ENCODE results near the gene RFTN1. TPM values are rescaled to one million over a fixed set of nuclear protein-coding genes. Genes with fewer than 3 reads are reported as not detected.
A peak's percentile ranks its signal among the peaks of the same experiment; 100 is the strongest.

The RFTN1 gene
- total and polyA plus RNA-seq, 11 donors: 17.1 to 40.8 (median 26.4) TPM

GRCh38 chr3:16510620-16511319 lies 2.7 kb downstream of the RFTN1 start:
- intact Hi-C loops (cut with DNase I): loop anchor here in 8 of 10 donors (5.0 to 10.0 kb wide), 8 partner anchors 43 to 226 kb away; no protein-coding TSS in a partner anchor
- peak overlapping the region in 11 of 12 donors; percentile 69 to 94 (median 90) for H3K27ac ChIP-seq
- DNase-seq: no peak
- TF ChIP-seq, protein P1, sequence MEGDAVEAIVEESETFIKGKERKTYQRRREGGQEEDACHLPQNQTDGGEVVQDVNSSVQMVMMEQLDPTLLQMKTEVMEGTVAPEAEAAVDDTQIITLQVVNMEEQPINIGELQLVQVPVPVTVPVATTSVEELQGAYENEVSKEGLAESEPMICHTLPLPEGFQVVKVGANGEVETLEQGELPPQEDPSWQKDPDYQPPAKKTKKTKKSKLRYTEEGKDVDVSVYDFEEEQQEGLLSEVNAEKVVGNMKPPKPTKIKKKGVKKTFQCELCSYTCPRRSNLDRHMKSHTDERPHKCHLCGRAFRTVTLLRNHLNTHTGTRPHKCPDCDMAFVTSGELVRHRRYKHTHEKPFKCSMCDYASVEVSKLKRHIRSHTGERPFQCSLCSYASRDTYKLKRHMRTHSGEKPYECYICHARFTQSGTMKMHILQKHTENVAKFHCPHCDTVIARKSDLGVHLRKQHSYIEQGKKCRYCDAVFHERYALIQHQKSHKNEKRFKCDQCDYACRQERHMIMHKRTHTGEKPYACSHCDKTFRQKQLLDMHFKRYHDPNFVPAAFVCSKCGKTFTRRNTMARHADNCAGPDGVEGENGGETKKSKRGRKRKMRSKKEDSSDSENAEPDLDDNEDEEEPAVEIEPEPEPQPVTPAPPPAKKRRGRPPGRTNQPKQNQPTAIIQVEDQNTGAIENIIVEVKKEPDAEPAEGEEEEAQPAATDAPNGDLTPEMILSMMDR (IDR thresholded peaks at IDR 0.05): no peak
- TF ChIP-seq POLR2A (IDR thresholded peaks at IDR 0.05): no peak
- no peaks in the 10 kb centered on the region for H3K27me3 ChIP-seq
- ATAC-seq: no peak
- WGBS, 4 donors: 88 to 91% (median 89%) methylated on average over 3 of the region's 3 CpGs
- H3K4me3 ChIP-seq: peak overlapping the region in 9 of 12 donors; percentile 69 to 94 (median 86)
- no peaks in the 10 kb centered on the region for H3K9me3 ChIP-seq
- no peaks in the 10 kb centered on the region for H3K36me3 ChIP-seq
- peaks cover 2 to 87% (median 48%) of the 10 kb centered on the region in 12 donors for H3K4me1 ChIP-seq

GRCh38 chr3:16509721-16510619 lies 3.5 kb downstream of the RFTN1 start:
- Histone ChIP-seq H3K4me3 (peak overlapping the region in 5 of 12 donors; percentile 1 to 94 (median 10)), H3K36me3 (peaks cover 0 to 6% (median 0%) of the 10 kb centered on the region in 9 donors), H3K9me3 (no peaks in the 10 kb centered on the region), H3K27me3 (no peaks in the 10 kb centered on the region), H3K4me1 (peaks cover 2 to 87% (median 48%) of the 10 kb centered on the region in 12 donors), H3K27ac (peak overlapping the region in 11 of 12 donors; percentile 4 to 94 (median 35))
- DNase-seq (no peak), ATAC-seq (no peak)
- intact Hi-C loops (cut with DNase I): loop anchor here in 8 of 10 donors (5.0 to 10.0 kb wide), 8 partner anchors 43 to 225 kb away; no protein-coding TSS in a partner anchor
- TF ChIP-seq POLR2A (IDR thresholded peaks at IDR 0.05): no peak
- TF ChIP-seq, protein P1 (IDR thresholded peaks at IDR 0.05): no peak
- WGBS, 4 donors: 53 to 73% (median 66%) methylated on average over 9 to 10 of the region's 10 CpGs

- 40 to 68% (median 63%) methylated on average over 6 of the region's 6 CpGs for WGBS, 4 donors
- H3K27ac ChIP-seq: peak overlapping the region in 2 of 12 donors; percentile 1 to 94
These were observed 4.9 kb downstream of the RFTN1 start for GRCh38 chr3:16508591-16508995.

More at GRCh38 chr3:16508591-16508995, 4.9 kb downstream of the RFTN1 start:
- DNase-seq (no peak), ATAC-seq (no peak)
- peaks cover 2 to 87% (median 40%) of the 10 kb centered on the region in 12 donors for H3K4me1 ChIP-seq
- H3K36me3 ChIP-seq: peaks cover 0 to 10% (median 0%) of the 10 kb centered on the region in 9 donors
- TF ChIP-seq POLR2A (IDR thresholded peaks at IDR 0.05): no peak
- TF ChIP-seq, protein P1 (IDR thresholded peaks at IDR 0.05): no peak
- intact Hi-C loops (cut with DNase I): loop anchor here in 1 of 10 donors (10.0 kb wide), 1 partner anchor 64 kb away; no protein-coding TSS in a partner anchor
- peak overlapping the region in 1 of 12 donors; percentile 0 for H3K4me3 ChIP-seq
- H3K27me3 ChIP-seq: no peaks in the 10 kb centered on the region
- no peaks in the 10 kb centered on the region for H3K9me3 ChIP-seq

All from heart left ventricle (tissue), 16 donors.